ENCODE measurements around the gene SUSD4. TPM values are rescaled to one million over a fixed set of nuclear protein-coding genes. Genes with fewer than 3 reads are reported as not detected.

The SUSD4 gene
- total and polyA plus RNA-seq, 9 of the 15 experiments (the other 6 are each of a cell fraction or from before 2014, with no cell fraction given), result 0.06 to 1.7 (median 0.09) TPM; not detected in 4

GRCh38 chr1:223402790-223403142 is 38.8 kb upstream of the SUSD4 start (continued):
- TF ChIP-seq GTF2B (IDR thresholded peaks at IDR 0.05; ENCODE audit: extremely low read depth, insufficient read length) (no peak), ARID3B (CRISPR knock-in tag; IDR thresholded peaks at IDR 0.05; ENCODE audit: borderline replicate concordance) (no peak), HNRNPLL (IDR thresholded peaks at IDR 0.05; ENCODE audit: low read depth, low read length, poor library complexity, severe bottlenecking) (no peak), RBM17 (IDR thresholded peaks at IDR 0.05; ENCODE audit: borderline replicate concordance, low read depth, low read length) (no peak), XRCC4 (IDR thresholded peaks at IDR 0.05; ENCODE audit: extremely low read depth, insufficient read depth, insufficient read length) (no peak), ELF2 (CRISPR knock-in tag; IDR thresholded peaks at IDR 0.05) (no peak), ESRRB (CRISPR knock-in tag; IDR thresholded peaks at IDR 0.05; ENCODE audit: borderline replicate concordance) (no peak), IRF2 (CRISPR knock-in tag; IDR thresholded peaks at IDR 0.05) (no peak), HNRNPK (IDR thresholded peaks at IDR 0.05; ENCODE audit: low read depth, low read length, poor library complexity, severe bottlenecking) (no peak), ZBTB8A (IDR thresholded peaks at IDR 0.05; ENCODE audit: partially characterized antibody) (no peak), CGGBP1 (CRISPR knock-in tag; IDR thresholded peaks at IDR 0.05) (no peak), TAL1 (IDR thresholded peaks at IDR 0.05) (no peak), DNMT1 (IDR thresholded peaks at IDR 0.05) (no peak), USF1 (CRISPR knock-in tag; IDR thresholded peaks at IDR 0.05) (no peak), ZNF384 (IDR thresholded peaks at IDR 0.05; ENCODE audit: low read depth, low read length) (no peak), FOXP4 (CRISPR knock-in tag; IDR thresholded peaks at IDR 0.05; ENCODE audit: borderline replicate concordance) (no peak), CCNT2 (IDR thresholded peaks at IDR 0.05; ENCODE audit: borderline replicate concordance, extremely low read depth, insufficient read length, low read depth, low read length) (peak; percentile 5), ZNF24 (IDR thresholded peaks at IDR 0.05) (no peak), THRB (CRISPR knock-in tag; conservative IDR thresholded peaks at IDR 0.05) (no peak)

Data from K562 (cell line).